Lower leg skin (tissue), 4 donors: Measurements from ENCODE around the gene IL6R. TPM values are rescaled to one million over a fixed set of nuclear protein-coding genes. Genes with fewer than 3 reads are reported as not detected.
A peak's percentile ranks its signal among the peaks of the same experiment; 100 is the strongest.

Source experiments
- DNase-seq, 2 donors: peaks; one replicate each; pipeline ENCODE4 v3.0.0-alpha.2; 2019; ENCODE audit warnings: low spot score in 2 of 2
- H3K4me3 ChIP-seq: fragments of 200-600 bp; sonication (generic); 2 replicates; pipeline ENCODE4 v1.5.1; 2017; ENCODE audit warnings: mild to moderate bottlenecking, low read depth; ENCODE audit not compliant: poor library complexity, severe bottlenecking
- POLR2A ChIP-seq, 2 donors: fragments of 450-650 bp; IDR thresholded peaks; one replicate each; pipeline ENCODE4 v1.6.1; 2016 to 2017; ENCODE audit warnings: antibody characterized with exemption in 2 of 2, mild to moderate bottlenecking in 1 of 2, moderate library complexity in 1 of 2
- WGBS, 2 donors: methylation state at CpG; one replicate each; pipeline ENCODE4 v1.1.5; 2018; 5-methylcytosine and 5-hydroxymethylcytosine counted together
- intact Hi-C: fragments of 100-400 bp; cut with DNase I; formaldehyde crosslinking; loops from one replicate; pipeline ENCODE4 v1.15.0; 2023; ENCODE audit warnings: low total_unique reads
- total RNA-seq, 4 donors: library from RNA; depleted of rRNA; stranded (reverse); fragments of >200 nt; gene quantifications; one replicate each; pipeline ENCODE4 v1.1.0, GENCODE V29; 2016
- TF ChIP-seq, protein P1 (sequence below), 3 donors: fragments of 450-650 bp; IDR thresholded peaks; one replicate each; pipeline ENCODE4 v1.5.1; 2016; ENCODE audit warnings: antibody characterized with exemption in 3 of 3, mild to moderate bottlenecking in 3 of 3, moderate library complexity in 2 of 3

The IL6R gene
- total RNA-seq, 4 donors from 2014 or later = 14.7 to 42.1 (median 21.8) TPM

DNA sequence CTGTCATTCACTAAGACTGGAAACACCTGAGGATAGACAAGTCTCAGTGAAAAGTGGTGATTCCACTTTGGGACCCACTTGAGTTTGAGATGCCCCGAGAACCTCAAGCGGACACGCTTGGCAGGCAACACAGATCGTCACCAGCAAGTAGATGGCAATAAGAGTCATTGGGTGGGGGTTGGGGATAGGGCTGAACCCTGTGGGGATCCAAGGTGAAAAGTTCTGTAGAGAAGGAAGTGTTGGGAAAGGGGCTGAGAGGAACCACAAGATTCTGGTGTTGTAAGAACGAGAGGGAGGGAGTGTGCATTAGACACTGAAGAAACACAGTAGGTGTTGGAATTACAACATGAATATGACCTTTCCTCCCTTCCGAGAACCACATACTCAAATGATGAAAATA is 51.5 kb downstream of the IL6R start:
- no peak overlapping the region for H3K4me3 ChIP-seq
- TF ChIP-seq, protein P1, sequence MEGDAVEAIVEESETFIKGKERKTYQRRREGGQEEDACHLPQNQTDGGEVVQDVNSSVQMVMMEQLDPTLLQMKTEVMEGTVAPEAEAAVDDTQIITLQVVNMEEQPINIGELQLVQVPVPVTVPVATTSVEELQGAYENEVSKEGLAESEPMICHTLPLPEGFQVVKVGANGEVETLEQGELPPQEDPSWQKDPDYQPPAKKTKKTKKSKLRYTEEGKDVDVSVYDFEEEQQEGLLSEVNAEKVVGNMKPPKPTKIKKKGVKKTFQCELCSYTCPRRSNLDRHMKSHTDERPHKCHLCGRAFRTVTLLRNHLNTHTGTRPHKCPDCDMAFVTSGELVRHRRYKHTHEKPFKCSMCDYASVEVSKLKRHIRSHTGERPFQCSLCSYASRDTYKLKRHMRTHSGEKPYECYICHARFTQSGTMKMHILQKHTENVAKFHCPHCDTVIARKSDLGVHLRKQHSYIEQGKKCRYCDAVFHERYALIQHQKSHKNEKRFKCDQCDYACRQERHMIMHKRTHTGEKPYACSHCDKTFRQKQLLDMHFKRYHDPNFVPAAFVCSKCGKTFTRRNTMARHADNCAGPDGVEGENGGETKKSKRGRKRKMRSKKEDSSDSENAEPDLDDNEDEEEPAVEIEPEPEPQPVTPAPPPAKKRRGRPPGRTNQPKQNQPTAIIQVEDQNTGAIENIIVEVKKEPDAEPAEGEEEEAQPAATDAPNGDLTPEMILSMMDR (IDR thresholded peaks at IDR 0.05) = no peak
- TF ChIP-seq POLR2A (IDR thresholded peaks at IDR 0.05) = no peak
- DNase-seq = no peak
- intact Hi-C loops = no loop called here
- 92 to 95% methylated on average over 6 of the region's 6 CpGs for whole genome bisulfite sequencing, 2 donors

DNA sequence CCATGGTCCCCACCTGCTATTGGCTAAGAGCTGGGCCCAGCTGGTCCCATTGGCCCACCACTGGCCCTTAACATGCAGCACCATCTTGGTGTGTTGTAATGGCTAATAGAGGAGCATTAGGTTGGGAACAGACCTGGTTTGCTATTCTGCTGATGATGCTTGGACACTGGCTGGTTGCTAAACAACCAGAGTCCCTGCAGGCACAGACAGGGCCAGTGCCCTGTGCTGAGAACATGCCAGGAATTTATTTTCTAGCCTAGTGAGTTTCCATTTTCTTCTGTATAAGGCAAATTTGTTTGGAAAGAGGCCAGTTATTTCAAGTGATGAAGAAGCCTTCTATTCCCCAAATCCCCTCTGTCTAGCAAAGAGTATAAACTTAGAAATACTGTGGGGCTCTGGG is 53.9 kb downstream of the IL6R start:
- no peak for DNase-seq
- H3K4me3 ChIP-seq = no peak overlapping the region
- intact Hi-C loops = no loop called here
- TF ChIP-seq POLR2A (IDR thresholded peaks at IDR 0.05) = no peak
- TF ChIP-seq, protein P1 (IDR thresholded peaks at IDR 0.05) = no peak

DNA sequence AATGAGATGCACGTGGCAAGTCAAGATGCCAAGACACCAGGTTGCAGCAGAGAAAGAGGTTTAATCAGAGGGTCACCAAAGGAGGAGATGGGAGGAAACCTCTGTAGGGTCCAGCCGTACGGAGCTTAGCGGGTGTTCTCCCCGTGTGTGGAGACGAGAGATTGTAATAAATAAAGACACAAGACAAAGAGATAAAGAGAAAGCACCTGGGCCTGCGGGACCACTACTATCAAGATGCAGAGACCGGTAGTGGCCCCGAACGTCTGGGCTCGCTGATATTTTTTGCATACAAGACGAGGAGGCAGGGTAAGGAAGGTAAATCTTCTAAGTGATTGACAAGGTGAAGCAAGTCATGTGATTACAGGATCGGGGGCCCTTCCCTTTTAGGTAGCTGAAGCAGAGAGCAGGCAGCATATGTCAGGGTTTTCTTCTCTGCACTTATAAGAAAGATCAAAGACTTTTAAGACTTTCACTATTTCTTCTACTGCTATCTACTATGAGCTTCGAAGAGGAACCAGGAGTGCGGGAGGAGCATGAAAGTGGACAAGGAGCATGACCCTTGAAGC is 55.6 kb downstream of the IL6R start:
- TF ChIP-seq, protein P1 (IDR thresholded peaks at IDR 0.05) = no peak
- no peak for TF ChIP-seq POLR2A (IDR thresholded peaks at IDR 0.05)
- intact Hi-C loops = no loop called here
- 79 to 84% methylated on average over 15 of the region's 15 CpGs for WGBS, 2 donors
- no peak overlapping the region for H3K4me3 ChIP-seq
- DNase-seq = no peak

DNA sequence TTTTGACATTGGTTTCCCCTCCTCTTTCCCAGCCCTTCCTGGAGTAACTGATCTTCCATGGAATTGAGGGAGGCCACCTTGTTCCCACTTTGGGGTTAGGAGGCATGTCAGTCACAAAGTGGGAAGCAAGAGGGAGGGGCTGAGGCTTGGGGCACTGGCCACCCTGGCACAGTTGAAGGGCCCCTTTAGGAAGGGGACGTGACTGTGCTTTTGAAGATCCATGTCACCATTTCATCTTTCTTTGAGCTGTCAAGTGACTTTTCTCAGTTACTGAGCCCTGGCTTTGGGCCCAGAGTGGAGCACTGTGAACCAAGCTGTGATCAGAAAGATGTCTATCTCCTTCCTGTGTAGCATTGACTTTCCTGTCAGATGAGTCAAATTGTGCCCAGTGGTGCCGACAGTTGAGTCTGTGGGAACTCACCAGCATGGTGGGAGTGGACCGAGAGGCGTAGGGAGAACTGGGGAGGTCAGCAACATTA is 58.4 kb downstream of the IL6R start:
- intact Hi-C loops = no loop called here
- WGBS, 2 donors = 47 to 63% methylated on average over 4 of the region's 4 CpGs
- H3K4me3 ChIP-seq = no peak overlapping the region
- no peak for TF ChIP-seq POLR2A (IDR thresholded peaks at IDR 0.05)
- TF ChIP-seq, protein P1 (IDR thresholded peaks at IDR 0.05) = no peak
- peak; percentile 54 to 87 for DNase-seq

DNA sequence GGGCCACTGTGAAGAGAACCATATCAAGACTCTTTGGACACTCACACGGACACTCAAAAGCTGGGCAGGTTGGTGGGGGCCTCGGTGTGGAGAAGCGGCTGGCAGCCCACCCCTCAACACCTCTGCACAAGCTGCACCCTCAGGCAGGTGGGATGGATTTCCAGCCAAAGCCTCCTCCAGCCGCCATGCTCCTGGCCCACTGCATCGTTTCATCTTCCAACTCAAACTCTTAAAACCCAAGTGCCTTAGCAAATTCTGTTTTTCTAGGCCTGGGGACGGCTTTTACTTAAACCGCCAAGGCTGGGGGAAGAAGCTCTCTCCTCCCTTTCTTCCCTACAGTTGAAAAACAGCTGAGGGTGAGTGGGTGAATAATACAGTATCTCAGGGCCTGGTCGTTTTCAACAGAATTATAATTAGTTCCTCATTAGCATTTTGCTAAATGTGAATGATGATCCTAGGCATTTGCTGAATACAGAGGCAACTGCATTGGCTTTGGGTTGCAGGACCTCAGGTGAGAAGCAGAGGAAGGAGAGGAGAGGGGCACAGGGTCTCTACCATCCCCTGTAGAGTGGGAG is 60.6 kb downstream of the IL6R start:
- intact Hi-C loops = no loop called here
- TF ChIP-seq, protein P1 (IDR thresholded peaks at IDR 0.05) = no peak
- TF ChIP-seq POLR2A (IDR thresholded peaks at IDR 0.05) = no peak
- 65 to 74% methylated on average over 7 to 8 of the region's 8 CpGs for WGBS, 2 donors
- H3K4me3 ChIP-seq = no peak overlapping the region
- DNase-seq = no peak

DNA sequence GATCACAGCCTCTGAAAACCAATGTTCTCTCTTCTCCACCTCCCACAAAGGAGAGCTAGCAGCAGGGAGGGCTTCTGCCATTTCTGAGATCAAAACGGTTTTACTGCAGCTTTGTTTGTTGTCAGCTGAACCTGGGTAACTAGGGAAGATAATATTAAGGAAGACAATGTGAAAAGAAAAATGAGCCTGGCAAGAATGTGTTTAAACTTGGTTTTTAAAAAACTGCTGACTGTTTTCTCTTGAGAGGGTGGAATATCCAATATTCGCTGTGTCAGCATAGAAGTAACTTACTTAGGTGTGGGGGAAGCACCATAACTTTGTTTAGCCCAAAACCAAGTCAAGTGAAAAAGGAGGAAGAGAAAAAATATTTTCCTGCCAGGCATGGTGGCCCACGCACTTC is 61.1 kb downstream of the IL6R start:
- intact Hi-C loops = no loop called here
- H3K4me3 ChIP-seq = no peak overlapping the region
- no peak for TF ChIP-seq POLR2A (IDR thresholded peaks at IDR 0.05)
- TF ChIP-seq, protein P1 (IDR thresholded peaks at IDR 0.05) = no peak
- 61 to 65% methylated on average over 3 of the region's 3 CpGs for WGBS, 2 donors
- no peak for DNase-seq
